GM18951 (cell line): ENCODE measurements around the gene MYO18A.

Experiments used
- POLR2A ChIP-seq: IDR thresholded peaks from 4 replicates; pipeline ENCODE4 v1.6.1; 2011; ENCODE audit warnings: mild to moderate bottlenecking; ENCODE audit not compliant: insufficient read length, insufficient read depth; ENCODE audit errors: extremely low read depth
- in situ Hi-C: fragments of 300-500 bp; cut with MboI; formaldehyde crosslinking; loops from one replicate; pipeline ENCODE4 v1.12.0; 2022; ENCODE audit warnings: low sequenced_read_pairs, mixed read lengths, inconsistent platforms; ENCODE audit not compliant: unreplicated experiment

MYO18A gene

DNA sequence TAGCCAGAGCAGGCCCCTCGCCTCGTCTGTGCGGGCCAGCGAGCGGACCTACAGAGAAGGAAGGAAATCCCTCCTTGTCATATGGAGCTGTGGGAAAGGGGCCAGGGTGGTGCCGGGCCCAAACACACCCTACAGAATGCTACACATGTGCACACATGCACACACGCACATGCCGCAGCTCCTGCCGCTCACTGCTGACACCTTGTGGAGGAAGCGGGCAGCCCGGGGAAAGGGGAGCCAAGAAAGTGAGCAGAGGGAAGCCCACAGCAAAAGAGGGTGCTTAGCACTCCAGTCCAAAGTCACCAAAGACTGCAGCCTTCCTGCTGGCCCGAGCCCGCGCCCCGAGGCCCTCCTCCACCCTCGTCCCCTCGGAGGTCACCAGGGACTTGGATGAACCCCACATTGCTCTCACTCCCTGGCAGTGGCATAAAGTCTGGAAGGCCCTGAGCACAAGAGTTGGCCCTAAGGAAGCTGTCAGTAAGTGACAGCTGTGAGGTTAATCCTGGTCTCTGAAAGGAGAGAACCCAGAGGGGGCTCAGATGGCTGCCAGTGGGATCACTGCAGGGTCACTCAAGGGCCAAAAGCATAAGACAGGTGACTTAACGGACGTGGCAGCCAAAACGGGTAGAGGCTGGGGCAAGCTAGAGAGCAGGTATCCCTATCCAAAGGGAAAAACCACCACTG is 68.2 kb downstream of the MYO18A start:
- TF ChIP-seq POLR2A = no peak
- in situ Hi-C loops = no loop called here

DNA sequence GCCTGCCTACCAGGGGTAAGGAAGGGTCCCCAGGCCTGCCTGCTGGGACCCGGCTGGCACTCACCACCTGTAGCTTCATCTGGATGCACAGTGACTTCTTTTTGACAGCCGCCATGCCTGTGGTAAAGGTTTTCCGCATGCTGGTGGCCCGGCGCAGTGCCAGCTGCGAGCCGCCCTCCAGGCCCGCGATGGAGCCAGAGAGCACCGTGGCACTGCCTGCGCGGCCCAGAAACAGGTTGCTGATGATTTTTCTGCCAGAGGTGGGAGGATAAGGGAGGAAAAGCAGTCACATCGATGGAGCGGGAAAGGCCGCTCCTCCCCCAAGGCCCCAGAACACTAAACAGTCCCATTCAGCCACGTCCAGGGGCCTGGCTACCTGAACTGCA is 69.8 kb downstream of the MYO18A start:
- no peak for TF ChIP-seq POLR2A
- in situ Hi-C loops = no loop called here

DNA sequence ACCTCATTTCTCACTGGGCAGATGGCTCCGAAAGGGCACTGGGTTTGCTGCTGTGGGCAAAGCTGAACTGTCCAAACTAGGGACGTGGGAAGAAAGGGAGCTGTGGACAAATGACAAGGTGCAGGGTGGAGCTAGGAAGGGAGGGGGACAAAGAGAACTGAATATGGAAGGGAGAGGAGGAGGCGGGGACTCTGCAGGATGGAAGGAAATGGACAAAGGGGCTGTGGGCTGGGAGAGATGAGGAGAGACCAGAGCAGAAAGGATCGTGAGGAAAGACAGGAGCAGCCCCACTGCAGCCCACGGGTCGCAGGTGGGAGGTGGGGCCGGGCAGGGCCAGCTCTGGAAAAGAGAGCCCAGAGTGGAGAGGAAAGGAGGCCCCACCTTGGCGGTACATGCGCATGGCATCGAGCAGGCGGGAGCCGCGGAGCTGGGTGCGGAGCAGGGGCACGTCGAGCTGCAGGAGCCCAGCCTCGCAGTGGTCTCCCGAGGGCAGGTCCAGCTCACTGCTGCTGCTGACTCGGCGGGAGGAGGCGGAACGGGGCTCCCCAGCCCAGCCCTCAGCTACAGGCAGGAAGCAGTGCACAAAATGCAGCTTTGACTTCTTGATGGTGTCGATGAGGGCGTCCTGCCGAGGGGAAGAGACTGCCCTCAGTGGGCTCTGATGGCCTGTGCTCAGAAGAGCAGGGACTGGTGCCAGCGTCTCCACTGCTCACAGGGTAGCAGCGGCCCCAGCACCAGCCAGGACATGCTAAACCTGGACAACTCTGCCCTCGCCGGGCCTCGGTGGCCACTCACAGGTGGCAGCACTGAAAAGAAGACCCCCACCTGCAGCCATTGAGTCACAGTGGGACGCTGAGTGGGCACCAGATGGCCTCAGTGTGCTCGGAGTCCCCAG is 70.5 kb downstream of the MYO18A start:
- TF ChIP-seq POLR2A = no peak
- in situ Hi-C loops = loop anchor here (10.0 kb wide), 1 partner anchor 135 kb away; no protein-coding TSS in a partner anchor

GRCh38 chr17:29108823-29109476 is 71.2 kb downstream of the MYO18A start:
- TF ChIP-seq POLR2A = no peak
- in situ Hi-C loops = loop anchor here (10.0 kb wide), 1 partner anchor 134 kb away; no protein-coding TSS in a partner anchor

- no peak for TF ChIP-seq POLR2A
- in situ Hi-C loops = loop anchor here (10.0 kb wide), 1 partner anchor 133 kb away; no protein-coding TSS in a partner anchor
These were observed 72.0 kb downstream of the MYO18A start for GRCh38 chr17:29107933-29108822.

GRCh38 chr17:29107084-29107483 is 73.1 kb downstream of the MYO18A start:
- in situ Hi-C loops = loop anchor here (10.0 kb wide), 1 partner anchor 132 kb away; no protein-coding TSS in a partner anchor
- TF ChIP-seq POLR2A = no peak

DNA sequence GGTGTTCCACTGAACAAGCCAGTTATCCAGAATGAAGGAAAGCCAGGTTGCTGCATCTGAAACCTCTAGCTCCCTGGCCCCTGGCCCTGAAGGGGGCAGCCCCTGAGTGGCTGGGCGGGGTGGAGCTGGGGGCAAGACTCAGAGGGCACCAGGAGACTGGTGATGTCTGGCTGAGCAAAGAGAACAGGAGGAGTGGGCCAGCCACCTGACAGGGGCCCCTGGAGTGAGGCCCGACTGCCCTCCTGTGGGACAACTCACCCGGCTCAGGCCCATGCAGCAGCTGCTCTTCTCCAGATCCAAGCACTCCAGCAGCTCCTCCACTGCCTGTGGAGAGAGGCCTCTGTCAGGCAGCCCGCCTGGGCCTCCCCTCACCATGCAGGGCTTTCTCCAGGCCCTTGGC is 76.9 kb downstream of the MYO18A start:
- no peak for TF ChIP-seq POLR2A
- in situ Hi-C loops = loop anchor here (10.0 kb wide), 1 partner anchor 129 kb away; no protein-coding TSS in a partner anchor

DNA sequence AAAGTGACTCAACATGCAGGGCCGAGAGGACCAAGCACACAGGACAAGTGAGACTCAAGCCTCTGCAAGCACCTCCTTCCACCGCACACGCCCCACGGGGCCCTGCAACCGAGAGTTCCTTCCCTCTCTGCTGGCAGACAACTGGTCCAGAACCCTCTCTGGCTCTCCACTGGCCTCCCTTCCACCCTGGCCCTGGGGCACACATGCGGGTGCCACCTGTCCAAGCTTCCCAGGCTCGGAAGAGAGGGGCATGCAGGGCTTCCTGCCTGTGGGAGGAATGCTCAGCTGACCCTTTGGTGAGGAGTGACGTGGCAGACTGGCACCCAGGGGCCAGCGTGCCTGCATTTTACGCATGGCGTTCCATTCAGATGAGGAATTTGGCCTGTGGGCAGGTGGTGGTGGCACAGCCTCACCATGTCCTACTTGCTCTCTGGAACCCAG is 77.4 kb downstream of the MYO18A start:
- in situ Hi-C loops = loop anchor here (10.0 kb wide), 1 partner anchor 128 kb away; no protein-coding TSS in a partner anchor
- no peak for TF ChIP-seq POLR2A

GRCh38 chr17:29102046-29102445 is 78.2 kb downstream of the MYO18A start:
- TF ChIP-seq POLR2A = no peak
- in situ Hi-C loops = loop anchor here (10.0 kb wide), 1 partner anchor 127 kb away; no protein-coding TSS in a partner anchor

DNA sequence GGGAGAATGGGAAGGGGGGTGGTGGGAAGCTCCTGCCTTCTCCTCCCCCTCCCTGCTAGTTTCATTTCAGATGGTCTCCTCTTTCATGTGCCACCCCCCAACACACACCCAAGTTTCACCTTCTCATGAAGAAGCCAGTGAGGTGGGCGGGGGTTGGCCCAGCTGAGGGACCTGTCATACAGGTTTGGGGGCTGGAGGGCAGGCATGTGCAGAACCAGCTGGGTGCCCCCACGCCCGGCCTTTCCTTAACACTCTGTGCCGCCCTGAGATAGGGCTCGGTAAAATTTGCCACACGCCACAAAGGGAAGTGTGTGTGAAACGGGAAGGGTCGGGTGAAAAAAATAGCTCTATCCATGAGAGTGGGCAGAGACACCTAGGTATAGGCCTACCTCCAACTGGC is 79.9 kb downstream of the MYO18A start:
- no peak for TF ChIP-seq POLR2A
- in situ Hi-C loops = loop anchor here (10.0 kb wide), 1 partner anchor 125 kb away; no protein-coding TSS in a partner anchor

GRCh38 chr17:29099527-29099926 is 80.7 kb downstream of the MYO18A start:
- no peak for TF ChIP-seq POLR2A
- in situ Hi-C loops = no loop called here

GRCh38 chr17:29096094-29096493 is 84.1 kb downstream of the MYO18A start:
- no peak for TF ChIP-seq POLR2A
- in situ Hi-C loops = no loop called here
